MM.1S (cell line): ENCODE results near the gene CCDC188.

ENCODE experiments used
- CTCF ChIP-seq: fragments of 300-600 bp; sonication (generic); IDR thresholded peaks from 2 replicates; pipeline ENCODE4 v1.5.1; 2016; ENCODE audit warnings: antibody characterized with exemption, low read length, mixed read lengths
- EZH2 ChIP-seq: fragments of 300-600 bp; sonication (generic); optimal IDR thresholded peaks from 2 replicates; pipeline ENCODE3; 2017; ENCODE audit warnings: low read depth, mild to moderate bottlenecking, antibody characterized with exemption, low read length, mixed read lengths
- EZH2phosphoT487 ChIP-seq: fragments of 300-600 bp; sonication (generic); IDR thresholded peaks from 2 replicates; pipeline ENCODE4 v1.6.1; 2018; ENCODE audit warnings: antibody characterized with exemption, low read length

GRCh38 chr22:20152464-20152890 lies 1.6 kb upstream of the CCDC188 start:
- TF ChIP-seq EZH2 (no peak), CTCF (no peak), EZH2phosphoT487 (no peak)
